ENCODE measurements around the gene TMEM37. TPM values are rescaled to one million over a fixed set of nuclear protein-coding genes. Genes with fewer than 3 reads are reported as not detected.

TMEM37 gene
- total RNA-seq, 3 donors from 2014 or later, result 8.8 to 43.2 (median 9.4) TPM

GRCh38 chr2:119438726-119439284 is 7.2 kb downstream of the TMEM37 start:
- H3K4me1 ChIP-seq, result no peaks in the 10 kb centered on the region
- intact Hi-C loops (cut with DNase I; ENCODE audit: low total_unique reads), result loop anchor here (5.0 kb wide), 1 partner anchor 1768 kb away; no protein-coding TSS in a partner anchor
- H3K9me3 ChIP-seq, result no peaks in the 10 kb centered on the region
- H3K4me3 ChIP-seq, result no peak overlapping the region
- no peaks in the 10 kb centered on the region for H3K27me3 ChIP-seq
- no peaks in the 10 kb centered on the region for H3K36me3 ChIP-seq
- no peak overlapping the region for H3K27ac ChIP-seq
- TF ChIP-seq POLR2A (IDR thresholded peaks at IDR 0.05) (no peak), CTCF (IDR thresholded peaks at IDR 0.05) (no peak), POLR2AphosphoS5 (IDR thresholded peaks at IDR 0.05) (no peak)
- DNase-seq (ENCODE audit: low spot score in 2 of 2), result no peak

GRCh38 chr2:119439574-119440500 is 8.2 kb downstream of the TMEM37 start:
- intact Hi-C loops (cut with DNase I; ENCODE audit: low total_unique reads), result loop anchor here (5.0 kb wide), 1 partner anchor 1767 kb away; no protein-coding TSS in a partner anchor
- Histone ChIP-seq H3K36me3 (no peaks in the 10 kb centered on the region), H3K27ac (no peak overlapping the region), H3K4me1 (no peaks in the 10 kb centered on the region), H3K4me3 (no peak overlapping the region), H3K27me3 (no peaks in the 10 kb centered on the region), H3K9me3 (no peaks in the 10 kb centered on the region)
- no peak for DNase-seq (ENCODE audit: low spot score in 2 of 2)
- TF ChIP-seq POLR2AphosphoS5 (IDR thresholded peaks at IDR 0.05) (no peak), POLR2A (IDR thresholded peaks at IDR 0.05) (no peak), CTCF (IDR thresholded peaks at IDR 0.05) (no peak)

GRCh38 chr2:119440501-119440870 is 8.8 kb downstream of the TMEM37 start:
- Histone ChIP-seq H3K27me3 (no peaks in the 10 kb centered on the region), H3K36me3 (no peaks in the 10 kb centered on the region), H3K27ac (no peak overlapping the region), H3K4me1 (no peaks in the 10 kb centered on the region), H3K4me3 (no peak overlapping the region), H3K9me3 (no peaks in the 10 kb centered on the region)
- TF ChIP-seq CTCF (IDR thresholded peaks at IDR 0.05), result no peak
- TF ChIP-seq POLR2A (IDR thresholded peaks at IDR 0.05), result no peak
- no peak for TF ChIP-seq POLR2AphosphoS5 (IDR thresholded peaks at IDR 0.05)
- DNase-seq (ENCODE audit: low spot score in 2 of 2), result no peak
- intact Hi-C loops (cut with DNase I; ENCODE audit: low total_unique reads), result no loop called here

GRCh38 chr2:119440873-119441272 is 9.2 kb downstream of the TMEM37 start:
- H3K27ac ChIP-seq, result no peak overlapping the region
- H3K36me3 ChIP-seq, result no peaks in the 10 kb centered on the region
- no peak overlapping the region for H3K4me3 ChIP-seq
- intact Hi-C loops (cut with DNase I; ENCODE audit: low total_unique reads), result no loop called here
- H3K9me3 ChIP-seq, result no peaks in the 10 kb centered on the region
- no peak for DNase-seq (ENCODE audit: low spot score in 2 of 2)
- no peaks in the 10 kb centered on the region for H3K4me1 ChIP-seq
- TF ChIP-seq POLR2A (IDR thresholded peaks at IDR 0.05) (no peak), POLR2AphosphoS5 (IDR thresholded peaks at IDR 0.05) (no peak), CTCF (IDR thresholded peaks at IDR 0.05) (no peak)
- H3K27me3 ChIP-seq, result no peaks in the 10 kb centered on the region
